ENCODE measurements around the gene HIP1R.

Gene HIP1R

DNA sequence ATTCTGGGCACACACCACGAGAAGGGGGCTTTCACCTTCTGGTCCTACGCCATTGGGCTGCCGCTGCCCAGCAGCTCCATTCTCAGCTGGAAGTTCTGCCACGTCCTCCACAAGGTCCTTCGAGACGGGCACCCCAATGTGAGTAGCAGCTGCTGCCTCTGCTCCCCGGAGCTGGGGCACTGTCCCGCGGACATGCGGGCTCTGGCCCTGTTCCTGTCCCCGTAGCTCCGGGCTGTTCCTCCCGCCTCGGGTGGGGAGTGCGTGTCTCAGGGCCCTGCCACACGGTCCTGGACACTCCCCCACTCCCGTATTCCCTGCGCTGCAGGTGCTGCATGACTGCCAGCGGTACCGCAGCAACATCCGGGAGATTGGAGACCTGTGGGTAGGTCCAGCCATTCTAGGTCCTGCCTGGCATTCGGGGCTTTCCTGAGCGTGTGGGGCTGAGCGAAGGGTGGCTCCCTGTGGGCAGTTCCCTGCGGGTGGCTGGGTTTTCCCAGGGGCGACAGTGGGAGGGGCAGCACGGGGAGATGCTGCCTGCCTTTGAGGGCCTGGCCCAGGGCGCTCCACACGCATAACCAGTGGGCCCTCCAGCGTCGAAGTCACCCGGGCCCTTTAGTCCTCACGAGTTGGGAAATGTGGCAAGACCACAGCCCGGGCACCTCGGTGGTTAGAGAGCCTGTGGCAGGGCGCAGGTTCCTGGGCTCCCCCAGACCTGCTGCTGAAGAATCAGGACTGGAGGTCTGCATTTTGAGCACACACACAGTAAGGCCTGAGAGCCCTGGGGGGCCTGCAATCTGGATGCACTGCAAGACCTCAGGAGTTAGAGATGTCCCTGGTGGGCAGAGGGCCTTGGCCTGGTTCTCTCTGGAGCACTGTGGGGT is 13.5 kb downstream of the HIP1R start:
- Histone ChIP-seq H3K27me3 (ENCODE audit: control insufficient read depth in 1 of 2, insufficient read depth in 2 of 2, low read length in 2 of 2) (no peaks in the 10 kb centered on the region), H3K4me1 (ENCODE audit: control insufficient read depth in 1 of 2, insufficient read depth in 2 of 2, low read length in 2 of 2) (no peaks in the 10 kb centered on the region), H3K9me3 (ENCODE audit: control insufficient read depth in 1 of 2, low read length in 2 of 2) (no peaks in the 10 kb centered on the region), H3K27ac (ENCODE audit: low read depth, low read length) (no peak overlapping the region), H3K36me3 (ENCODE audit: control insufficient read depth in 1 of 2, insufficient read depth in 2 of 2, low read length in 2 of 2) (peaks cover 5 to 50% of the 10 kb centered on the region in 2 donors), H3K4me3 (ENCODE audit: low read depth in 1 of 2, low read length in 2 of 2) (no peak overlapping the region), H3K9ac (ENCODE audit: low read depth in 1 of 2, low read length in 2 of 2) (no peak overlapping the region)

- no peaks in the 10 kb centered on the region for H3K9me3 ChIP-seq (ENCODE audit: control insufficient read depth in 1 of 2, low read length in 2 of 2)
- no peaks in the 10 kb centered on the region for H3K27me3 ChIP-seq (ENCODE audit: control insufficient read depth in 1 of 2, insufficient read depth in 2 of 2, low read length in 2 of 2)
- no peak overlapping the region for H3K27ac ChIP-seq (ENCODE audit: low read depth, low read length)
- H3K4me3 ChIP-seq (ENCODE audit: low read depth in 1 of 2, low read length in 2 of 2) = no peak overlapping the region
- peaks cover 5 to 55% of the 10 kb centered on the region in 2 donors for H3K36me3 ChIP-seq (ENCODE audit: control insufficient read depth in 1 of 2, insufficient read depth in 2 of 2, low read length in 2 of 2)
- H3K4me1 ChIP-seq (ENCODE audit: control insufficient read depth in 1 of 2, insufficient read depth in 2 of 2, low read length in 2 of 2) = no peaks in the 10 kb centered on the region
- H3K9ac ChIP-seq (ENCODE audit: low read depth in 1 of 2, low read length in 2 of 2) = no peak overlapping the region
Measured at GRCh38 chr12:122849352-122850047, 14.2 kb downstream of the HIP1R start.

DNA sequence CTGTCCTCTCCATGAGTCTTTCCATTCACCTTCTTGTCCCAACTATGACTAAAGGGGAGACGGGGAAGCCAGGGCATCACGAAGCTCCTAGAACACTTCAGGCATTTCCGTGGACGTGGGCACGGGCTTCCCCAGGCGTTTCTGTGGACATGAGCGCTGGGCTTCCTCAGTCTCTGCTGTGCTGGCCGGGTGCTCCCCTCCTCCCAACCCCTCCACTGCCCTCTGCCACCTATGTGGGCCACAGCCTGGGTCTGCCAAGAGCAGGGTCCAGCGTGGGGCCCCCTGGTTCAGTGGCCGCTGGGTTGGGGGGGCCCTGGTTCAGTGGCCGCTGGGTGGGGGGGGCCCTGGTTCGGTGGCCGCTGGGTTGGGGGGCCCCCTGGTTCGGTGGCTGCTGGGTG is 14.8 kb downstream of the HIP1R start:
- Histone ChIP-seq H3K36me3 (ENCODE audit: control insufficient read depth in 1 of 2, insufficient read depth in 2 of 2, low read length in 2 of 2) (peaks cover 9 to 57% of the 10 kb centered on the region in 2 donors), H3K27me3 (ENCODE audit: control insufficient read depth in 1 of 2, insufficient read depth in 2 of 2, low read length in 2 of 2) (no peaks in the 10 kb centered on the region), H3K4me1 (ENCODE audit: control insufficient read depth in 1 of 2, insufficient read depth in 2 of 2, low read length in 2 of 2) (no peaks in the 10 kb centered on the region), H3K9ac (ENCODE audit: low read depth in 1 of 2, low read length in 2 of 2) (no peak overlapping the region), H3K9me3 (ENCODE audit: control insufficient read depth in 1 of 2, low read length in 2 of 2) (no peaks in the 10 kb centered on the region), H3K27ac (ENCODE audit: low read depth, low read length) (no peak overlapping the region), H3K4me3 (ENCODE audit: low read depth in 1 of 2, low read length in 2 of 2) (no peak overlapping the region)

DNA sequence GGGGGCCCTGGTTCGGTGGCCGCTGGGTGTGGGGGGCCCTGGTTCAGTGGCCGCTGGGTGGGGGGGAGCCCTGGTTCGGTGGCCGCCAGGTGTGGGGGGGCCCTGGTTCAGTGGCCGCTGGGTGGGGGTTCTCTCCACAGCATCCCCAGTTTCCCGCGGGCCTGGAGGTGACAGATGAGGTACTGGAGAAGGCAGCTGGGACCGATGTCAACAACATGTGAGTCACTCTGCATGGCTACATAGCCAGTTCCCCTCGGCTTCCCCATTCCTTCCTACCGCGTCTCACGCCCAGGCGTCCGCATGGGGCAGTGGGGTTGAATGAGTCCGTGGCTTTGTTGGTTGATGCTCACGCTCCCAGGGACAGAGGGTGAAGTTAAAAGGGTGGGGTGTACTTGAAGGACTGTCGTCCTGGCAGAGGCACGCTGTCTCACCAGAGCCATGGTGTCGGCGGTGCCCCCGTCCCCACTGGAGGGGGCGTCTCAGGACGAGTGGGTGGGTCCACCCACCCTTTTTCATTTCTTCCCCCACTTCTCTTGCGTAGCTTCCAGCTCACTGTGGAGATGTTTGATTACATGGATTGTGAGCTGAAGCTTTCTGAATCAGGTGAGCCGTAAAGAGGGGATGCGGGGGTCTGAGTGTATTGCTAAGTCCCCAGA is 15.6 kb downstream of the HIP1R start:
- no peak overlapping the region for H3K27ac ChIP-seq (ENCODE audit: low read depth, low read length)
- no peak overlapping the region for H3K9ac ChIP-seq (ENCODE audit: low read depth in 1 of 2, low read length in 2 of 2)

DNA sequence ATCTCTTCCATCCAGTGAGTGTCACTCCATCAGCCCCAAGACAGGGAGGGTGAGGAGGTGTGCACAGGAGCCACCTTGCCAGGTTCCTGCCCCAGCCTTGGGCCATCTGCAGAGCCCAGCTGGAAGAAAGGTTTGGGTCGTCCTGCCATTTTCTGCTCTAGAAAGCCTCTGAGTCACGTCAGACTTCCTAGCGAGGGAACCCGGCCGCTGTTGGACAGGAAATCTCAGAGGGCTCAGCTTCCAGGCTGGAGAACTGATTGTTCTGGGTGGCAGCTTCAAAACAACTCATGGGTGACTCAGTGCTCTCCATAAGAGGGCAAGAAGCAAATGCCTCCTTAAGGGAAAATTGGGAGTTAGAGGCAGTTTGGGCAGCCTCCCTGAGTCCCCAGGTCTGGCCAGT is 16.6 kb downstream of the HIP1R start:
- Histone ChIP-seq H3K9me3 (ENCODE audit: control insufficient read depth in 1 of 2, low read length in 2 of 2) (no peaks in the 10 kb centered on the region), H3K9ac (ENCODE audit: low read depth in 1 of 2, low read length in 2 of 2) (no peak overlapping the region), H3K36me3 (ENCODE audit: control insufficient read depth in 1 of 2, insufficient read depth in 2 of 2, low read length in 2 of 2) (peaks cover 22 to 68% of the 10 kb centered on the region in 2 donors), H3K4me3 (ENCODE audit: low read depth in 1 of 2, low read length in 2 of 2) (no peak overlapping the region), H3K4me1 (ENCODE audit: control insufficient read depth in 1 of 2, insufficient read depth in 2 of 2, low read length in 2 of 2) (no peaks in the 10 kb centered on the region), H3K27ac (ENCODE audit: low read depth, low read length) (no peak overlapping the region), H3K27me3 (ENCODE audit: control insufficient read depth in 1 of 2, insufficient read depth in 2 of 2, low read length in 2 of 2) (no peaks in the 10 kb centered on the region)

More for the DNA sequence above, 15.6 kb downstream of the HIP1R start:
- no peaks in the 10 kb centered on the region for H3K9me3 ChIP-seq (ENCODE audit: control insufficient read depth in 1 of 2, low read length in 2 of 2)
- H3K4me3 ChIP-seq (ENCODE audit: low read depth in 1 of 2, low read length in 2 of 2) = no peak overlapping the region
- H3K27me3 ChIP-seq (ENCODE audit: control insufficient read depth in 1 of 2, insufficient read depth in 2 of 2, low read length in 2 of 2) = no peaks in the 10 kb centered on the region
- peaks cover 15 to 60% of the 10 kb centered on the region in 2 donors for H3K36me3 ChIP-seq (ENCODE audit: control insufficient read depth in 1 of 2, insufficient read depth in 2 of 2, low read length in 2 of 2)
- H3K4me1 ChIP-seq (ENCODE audit: control insufficient read depth in 1 of 2, insufficient read depth in 2 of 2, low read length in 2 of 2) = no peaks in the 10 kb centered on the region

DNA sequence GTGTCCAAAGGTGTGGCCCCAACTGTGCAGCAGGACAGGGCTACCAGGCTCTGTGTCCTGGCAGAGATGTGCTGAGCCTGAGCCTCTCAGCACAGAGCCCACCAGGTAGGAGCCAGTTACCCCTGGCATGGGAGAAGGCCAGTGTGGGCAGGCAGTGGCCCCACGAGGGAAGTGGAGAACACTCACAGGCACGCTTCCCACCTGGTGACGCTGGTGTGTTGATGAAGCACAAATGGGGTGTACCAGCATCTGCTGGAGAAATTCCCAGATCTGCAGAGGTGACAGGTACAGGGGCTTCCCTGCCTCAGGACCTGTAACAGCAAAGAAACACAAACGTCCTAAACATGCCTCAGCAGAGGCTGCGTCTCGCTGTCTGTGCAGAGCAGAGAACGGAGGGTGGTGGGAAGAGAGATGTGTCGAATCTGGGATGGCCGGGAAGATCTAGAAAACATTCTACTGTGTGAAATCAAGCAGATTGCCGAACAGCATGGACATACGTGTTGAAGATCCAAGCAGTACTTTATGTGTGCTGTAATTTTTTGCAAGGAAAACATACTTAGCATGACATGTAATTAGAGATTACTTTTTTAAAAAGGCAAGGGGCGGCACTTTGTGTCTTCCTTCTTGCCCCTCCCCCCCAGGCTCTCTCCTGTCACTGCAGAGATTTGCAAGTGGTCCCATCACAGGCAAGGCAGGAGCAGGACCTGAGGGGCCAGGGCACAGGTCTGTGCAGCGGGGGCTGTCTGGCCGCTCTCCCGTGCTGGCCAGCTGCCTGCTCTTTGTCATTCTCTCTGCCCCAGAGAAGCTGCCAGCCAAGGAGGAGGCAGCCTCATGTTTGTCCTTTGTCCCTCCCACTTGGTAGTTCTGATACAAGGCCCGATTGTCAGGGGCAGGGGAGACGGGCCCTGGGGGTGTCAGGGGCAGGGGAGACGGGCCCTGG is 17.3 kb downstream of the HIP1R start:
- no peaks in the 10 kb centered on the region for H3K27me3 ChIP-seq (ENCODE audit: control insufficient read depth in 1 of 2, insufficient read depth in 2 of 2, low read length in 2 of 2)
- H3K9me3 ChIP-seq (ENCODE audit: control insufficient read depth in 1 of 2, low read length in 2 of 2) = no peaks in the 10 kb centered on the region
- peaks cover 22 to 75% of the 10 kb centered on the region in 2 donors for H3K36me3 ChIP-seq (ENCODE audit: control insufficient read depth in 1 of 2, insufficient read depth in 2 of 2, low read length in 2 of 2)
- no peak overlapping the region for H3K9ac ChIP-seq (ENCODE audit: low read depth in 1 of 2, low read length in 2 of 2)
- no peak overlapping the region for H3K4me3 ChIP-seq (ENCODE audit: low read depth in 1 of 2, low read length in 2 of 2)
- H3K4me1 ChIP-seq (ENCODE audit: control insufficient read depth in 1 of 2, insufficient read depth in 2 of 2, low read length in 2 of 2) = no peaks in the 10 kb centered on the region
- no peak overlapping the region for H3K27ac ChIP-seq (ENCODE audit: low read depth, low read length)

GRCh38 chr12:122853582-122854245 is 18.5 kb downstream of the HIP1R start:
- no peak overlapping the region for H3K9ac ChIP-seq (ENCODE audit: low read depth in 1 of 2, low read length in 2 of 2)
- no peaks in the 10 kb centered on the region for H3K9me3 ChIP-seq (ENCODE audit: control insufficient read depth in 1 of 2, low read length in 2 of 2)
- peaks cover 17 to 73% of the 10 kb centered on the region in 2 donors for H3K36me3 ChIP-seq (ENCODE audit: control insufficient read depth in 1 of 2, insufficient read depth in 2 of 2, low read length in 2 of 2)
- H3K27me3 ChIP-seq (ENCODE audit: control insufficient read depth in 1 of 2, insufficient read depth in 2 of 2, low read length in 2 of 2) = no peaks in the 10 kb centered on the region
- H3K4me3 ChIP-seq (ENCODE audit: low read depth in 1 of 2, low read length in 2 of 2) = no peak overlapping the region
- no peaks in the 10 kb centered on the region for H3K4me1 ChIP-seq (ENCODE audit: control insufficient read depth in 1 of 2, insufficient read depth in 2 of 2, low read length in 2 of 2)
- no peak overlapping the region for H3K27ac ChIP-seq (ENCODE audit: low read depth, low read length)

GRCh38 chr12:122854554-122854953 is 19.3 kb downstream of the HIP1R start:
- no peaks in the 10 kb centered on the region for H3K27me3 ChIP-seq (ENCODE audit: control insufficient read depth in 1 of 2, insufficient read depth in 2 of 2, low read length in 2 of 2)
- peaks cover 17 to 66% of the 10 kb centered on the region in 2 donors for H3K36me3 ChIP-seq (ENCODE audit: control insufficient read depth in 1 of 2, insufficient read depth in 2 of 2, low read length in 2 of 2)
- no peaks in the 10 kb centered on the region for H3K4me1 ChIP-seq (ENCODE audit: control insufficient read depth in 1 of 2, insufficient read depth in 2 of 2, low read length in 2 of 2)
- H3K9me3 ChIP-seq (ENCODE audit: control insufficient read depth in 1 of 2, low read length in 2 of 2) = no peaks in the 10 kb centered on the region
- no peak overlapping the region for H3K9ac ChIP-seq (ENCODE audit: low read depth in 1 of 2, low read length in 2 of 2)
- H3K4me3 ChIP-seq (ENCODE audit: low read depth in 1 of 2, low read length in 2 of 2) = no peak overlapping the region
- H3K27ac ChIP-seq (ENCODE audit: low read depth, low read length) = no peak overlapping the region
